Liver (tissue), 3 donors: ENCODE data around the gene AP1M1.

Experiments
- ATF3 ChIP-seq: IDR thresholded peaks from 2 replicates; pipeline ENCODE4 v1.6.1; 2016; ENCODE audit warnings: antibody characterized with exemption
- CTCF ChIP-seq: fragments of 150-350 bp; IDR thresholded peaks from 2 replicates; pipeline ENCODE4 v1.5.1; 2017; ENCODE audit warnings: improper control_type of control experiment, low read depth, low read length; ENCODE audit not compliant: missing input control
- EGR1 ChIP-seq, 2 donors: IDR thresholded peaks; 2 replicates each; pipeline ENCODE4 v1.6.1; 2016 to 2018; ENCODE audit warnings: antibody characterized with exemption in 2 of 2, low read depth in 2 of 2
- GABPA ChIP-seq, 2 donors: IDR thresholded peaks in 1 of 2; conservative IDR thresholded peaks in 1 of 2; 2 replicates each; pipeline ENCODE4 v1.6.1; 2016; ENCODE audit warnings: antibody characterized with exemption in 2 of 2, mild to moderate bottlenecking in 1 of 2, moderate library complexity in 1 of 2
- MAX ChIP-seq: IDR thresholded peaks from 2 replicates; pipeline ENCODE4 v1.6.1; 2016; ENCODE audit warnings: antibody characterized with exemption
- NR2F2 ChIP-seq: IDR thresholded peaks from 2 replicates; pipeline ENCODE4 v1.6.1; 2016; ENCODE audit warnings: antibody characterized with exemption
- RAD21 ChIP-seq, 2 donors: IDR thresholded peaks; 2 replicates each; pipeline ENCODE4 v1.6.1; 2016; ENCODE audit warnings: antibody characterized with exemption in 2 of 2, mild to moderate bottlenecking in 2 of 2
- TAF1 ChIP-seq: conservative IDR thresholded peaks from 2 replicates; pipeline ENCODE4 v1.6.1; 2016; ENCODE audit warnings: antibody characterized with exemption, mild to moderate bottlenecking
- YY1 ChIP-seq: IDR thresholded peaks from 2 replicates; pipeline ENCODE4 v1.6.1; 2016; ENCODE audit warnings: antibody characterized with exemption, mild to moderate bottlenecking
- ZBTB33 ChIP-seq: IDR thresholded peaks from 2 replicates; pipeline ENCODE4 v1.6.1; 2016; ENCODE audit warnings: antibody characterized with exemption
- donor health status: healthy.
- donor health status: healthy.

DNA sequence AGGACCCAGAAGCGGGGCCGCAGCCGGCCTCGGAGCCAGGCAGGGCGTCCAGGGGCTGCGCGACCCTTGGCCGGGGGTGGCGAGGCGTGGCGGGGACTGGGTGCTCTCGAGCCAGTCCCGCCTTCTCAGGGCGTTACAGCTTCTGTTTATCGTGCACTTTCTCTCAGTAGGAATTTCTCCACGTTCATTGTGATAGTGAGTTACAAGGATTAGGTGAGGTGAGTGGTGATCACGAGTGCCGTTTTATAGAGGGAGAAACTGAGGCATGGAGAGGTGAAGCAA, 600 bp downstream of the AP1M1 start:
- TF ChIP-seq CTCF (no peak), MAX (no peak), ATF3 (no peak), NR2F2 (no peak), YY1 (no peak), RAD21 (IDR thresholded peaks at IDR 0.05) (no peak), ZBTB33 (no peak), EGR1 (IDR thresholded peaks at IDR 0.05; ENCODE audit: low read depth in 2 of 2) (no peak), GABPA (IDR thresholded peaks at IDR 0.05 in 1 of 2, conservative IDR thresholded peaks at IDR 0.05 in 1 of 2) (no peak), TAF1 (no peak)
